Tracheal epithelial cell (primary cell): ENCODE data around the gene SYT5. TPM values are rescaled to one million over a fixed set of nuclear protein-coding genes. Genes with fewer than 3 reads are reported as not detected.

Experiments used
- total RNA-seq: library from RNA; depleted of rRNA; stranded (reverse); fragments of >200 nt; gene quantifications from 2 replicates; pipeline ENCODE4 v1.2.1, GENCODE V29; 2014

The SYT5 gene
- total RNA-seq: 0.72 and 1.3 TPM in 2 replicates

GRCh38 chr19:55179606-55180484 is at the start of gene SYT5:
Gene SYT5 (minus strand): TSS chr19:55180289. CDS start chr19:55179041, 1,248 bp downstream.

GRCh38 chr19:55228403-55229031 is 48.4 kb upstream of the SYT5 start, which contains the start of gene TMEM86B:
Gene TMEM86B (minus strand): TSS chr19:55228763. CDS start chr19:55228741, 22 bp downstream.

GRCh38 chr19:55208880-55209692 is 29.0 kb upstream of the SYT5 start, which contains the start of gene PTPRH:
Gene PTPRH (minus strand): TSS chr19:55209501. CDS start chr19:55209433, 68 bp downstream.

GRCh38 chr19:55166530-55167268 is 13.4 kb downstream of the SYT5 start, which contains the start of gene DNAAF3:
Gene DNAAF3 (minus strand): TSS chr19:55166613. CDS start chr19:55166413, 200 bp downstream.

GRCh38 chr19:55157064-55157908 is 22.8 kb downstream of the SYT5 start, which contains the start of gene TNNI3:
Gene TNNI3 (minus strand): TSS chr19:55157732. CDS start chr19:55157589, 143 bp downstream.

GRCh38 chr19:55149078-55150003 is 30.7 kb downstream of the SYT5 start, which contains the start of gene TNNT1:
Gene TNNT1 (minus strand): TSS chr19:55149206. CDS start chr19:55147157, 2,049 bp downstream.

Other genes starting within 250 kb of the SYT5 start
- gene NLRP7, start 232.8 kb downstream of the SYT5 start, total RNA-seq: not detected in 2 replicates
- gene NLRP2, start 213.9 kb downstream of the SYT5 start, total RNA-seq: 14.3 and 23.1 TPM in 2 replicates
- not detected in 2 replicates for gene GP6, start 142.0 kb downstream of the SYT5 start, total RNA-seq
- 21.7 and 37.1 TPM in 2 replicates for gene RDH13, start 117.1 kb downstream of the SYT5 start, total RNA-seq
- 92.1 and 125 TPM in 2 replicates for gene EPS8L1, start 104.4 kb downstream of the SYT5 start, total RNA-seq
- 18.1 and 26.5 TPM in 2 replicates for gene PPP1R12C, start 62.7 kb downstream of the SYT5 start, total RNA-seq
- 79.9 and 106 TPM in 2 replicates for gene TNNT1, start 31.1 kb downstream of the SYT5 start, total RNA-seq
- gene TNNI3, start 22.6 kb downstream of the SYT5 start, total RNA-seq: 0.72 and 2.1 TPM in 2 replicates
- gene DNAAF3, start 13.7 kb downstream of the SYT5 start, total RNA-seq: 1.2 and 1.5 TPM in 2 replicates
- 1.7 and 3.0 TPM in 2 replicates for gene PTPRH, start 29.2 kb upstream of the SYT5 start, total RNA-seq
- gene TMEM86B, start 48.5 kb upstream of the SYT5 start, total RNA-seq: 0.21 and 0.24 TPM in 2 replicates
- 17.9 and 22.7 TPM in 2 replicates for gene PPP6R1, start 78.7 kb upstream of the SYT5 start, total RNA-seq
- 37.1 and 43.1 TPM in 2 replicates for gene HSPBP1, start 99.8 kb upstream of the SYT5 start, total RNA-seq
- 0.21 and 0.48 TPM in 2 replicates for gene BRSK1, start 103.7 kb upstream of the SYT5 start, total RNA-seq
- not detected in 2 replicates for gene TMEM150B, start 145.1 kb upstream of the SYT5 start, total RNA-seq
- gene KMT5C, start 159.6 kb upstream of the SYT5 start, total RNA-seq: 6.4 and 10.6 TPM in 2 replicates
- gene COX6B2, start 174.4 kb upstream of the SYT5 start, total RNA-seq: 0.64 TPM in 1 of 2 replicates, not detected in the other
- not detected in 2 replicates for gene GARIN5B, start 183.0 kb upstream of the SYT5 start, total RNA-seq
- gene IL11, start 190.2 kb upstream of the SYT5 start, total RNA-seq: 1.7 and 15.9 TPM in 2 replicates
- gene TMEM190, start 196.5 kb upstream of the SYT5 start, total RNA-seq: 0.96 TPM in 1 of 2 replicates, not detected in the other
- gene TMEM238, start 204.0 kb upstream of the SYT5 start, total RNA-seq: 9.6 and 24.3 TPM in 2 replicates
- gene RPL28, start 205.6 kb upstream of the SYT5 start, total RNA-seq: 142 and 275 TPM in 2 replicates
- gene UBE2S, start 227.5 kb upstream of the SYT5 start, total RNA-seq: 18.5 and 42.2 TPM in 2 replicates